ENCODE measurements around the gene IFI27L1. TPM values are rescaled to one million over a fixed set of nuclear protein-coding genes. Genes with fewer than 3 reads are reported as not detected.

The IFI27L1 gene
- total and polyA plus RNA-seq, 2 of the 13 experiments (the other 11 are each of a cell fraction or from before 2014, with no cell fraction given) = 11.9 to 19.0 TPM

DNA sequence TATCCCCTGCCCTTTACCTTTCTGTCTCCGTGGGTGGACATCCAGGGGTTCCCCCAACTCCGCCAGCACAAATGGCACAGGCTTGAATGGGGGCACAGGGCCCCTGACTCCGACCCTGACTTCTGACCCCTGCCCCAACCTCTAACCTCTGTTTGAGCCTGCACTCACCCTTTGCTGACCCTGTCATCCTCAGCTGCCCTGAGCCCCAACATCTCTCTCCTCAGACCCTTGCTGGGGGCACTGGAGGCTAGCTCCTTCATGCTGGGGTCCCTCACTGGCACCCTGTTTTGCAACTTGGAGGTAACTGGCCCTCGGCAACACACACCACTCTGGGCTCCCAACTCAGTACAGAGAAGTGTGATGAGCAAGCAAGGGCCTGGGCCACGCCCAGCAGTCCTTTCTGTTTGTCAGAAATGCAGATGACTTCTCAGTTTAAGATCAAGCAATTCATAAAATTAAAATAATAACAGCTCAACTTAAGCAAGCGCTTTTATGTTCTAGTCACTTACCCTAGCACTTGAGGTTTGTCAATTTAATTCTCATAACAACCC lies 31.5 kb downstream of the IFI27L1 start (continued):
- no peak for TF ChIP-seq SNAPC4 (CRISPR knock-in tag; IDR thresholded peaks at IDR 0.05)
- no peak for TF ChIP-seq STAT5B (CRISPR knock-in tag; IDR thresholded peaks at IDR 0.05)
- no peak for TF ChIP-seq TFAP4 (IDR thresholded peaks at IDR 0.05; ENCODE audit: borderline replicate concordance, low read depth)
- TF ChIP-seq, protein P1, sequence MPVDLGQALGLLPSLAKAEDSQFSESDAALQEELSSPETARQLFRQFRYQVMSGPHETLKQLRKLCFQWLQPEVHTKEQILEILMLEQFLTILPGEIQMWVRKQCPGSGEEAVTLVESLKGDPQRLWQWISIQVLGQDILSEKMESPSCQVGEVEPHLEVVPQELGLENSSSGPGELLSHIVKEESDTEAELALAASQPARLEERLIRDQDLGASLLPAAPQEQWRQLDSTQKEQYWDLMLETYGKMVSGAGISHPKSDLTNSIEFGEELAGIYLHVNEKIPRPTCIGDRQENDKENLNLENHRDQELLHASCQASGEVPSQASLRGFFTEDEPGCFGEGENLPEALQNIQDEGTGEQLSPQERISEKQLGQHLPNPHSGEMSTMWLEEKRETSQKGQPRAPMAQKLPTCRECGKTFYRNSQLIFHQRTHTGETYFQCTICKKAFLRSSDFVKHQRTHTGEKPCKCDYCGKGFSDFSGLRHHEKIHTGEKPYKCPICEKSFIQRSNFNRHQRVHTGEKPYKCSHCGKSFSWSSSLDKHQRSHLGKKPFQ (CRISPR knock-in tag; IDR thresholded peaks at IDR 0.05; ENCODE audit: insufficient replicate concordance) = no peak
- TF ChIP-seq FOXC1 (CRISPR knock-in tag; IDR thresholded peaks at IDR 0.05; ENCODE audit: borderline replicate concordance) = no peak
- no peak for TF ChIP-seq NR2F2 (IDR thresholded peaks at IDR 0.05; ENCODE audit: borderline replicate concordance, low read depth)
